Rectal smooth muscle tissue (tissue), 1 donor: ENCODE results near the gene CGREF1.
A peak's percentile ranks its signal among the peaks of the same experiment; 100 is the strongest.

Experiments used
- H3K27ac ChIP-seq: one replicate; pipeline ENCODE4 v1.7.0; 2013; ENCODE audit warnings: low read depth, low read length, inconsistent platforms
- H3K27me3 ChIP-seq: one replicate; pipeline ENCODE4 v1.7.0; 2013; ENCODE audit warnings: low read length; ENCODE audit not compliant: control insufficient read depth, insufficient read depth
- H3K36me3 ChIP-seq: one replicate; pipeline ENCODE4 v1.7.0; 2013; ENCODE audit warnings: low read length; ENCODE audit not compliant: control insufficient read depth, insufficient read depth
- H3K4me1 ChIP-seq: one replicate; pipeline ENCODE4 v1.7.0; 2013; ENCODE audit warnings: low read length; ENCODE audit not compliant: control insufficient read depth, insufficient read depth
- H3K4me3 ChIP-seq: one replicate; pipeline ENCODE4 v1.7.0; 2013; ENCODE audit warnings: low read length
- H3K9ac ChIP-seq: one replicate; pipeline ENCODE4 v1.7.0; 2013; ENCODE audit warnings: low read length

Gene CGREF1

DNA sequence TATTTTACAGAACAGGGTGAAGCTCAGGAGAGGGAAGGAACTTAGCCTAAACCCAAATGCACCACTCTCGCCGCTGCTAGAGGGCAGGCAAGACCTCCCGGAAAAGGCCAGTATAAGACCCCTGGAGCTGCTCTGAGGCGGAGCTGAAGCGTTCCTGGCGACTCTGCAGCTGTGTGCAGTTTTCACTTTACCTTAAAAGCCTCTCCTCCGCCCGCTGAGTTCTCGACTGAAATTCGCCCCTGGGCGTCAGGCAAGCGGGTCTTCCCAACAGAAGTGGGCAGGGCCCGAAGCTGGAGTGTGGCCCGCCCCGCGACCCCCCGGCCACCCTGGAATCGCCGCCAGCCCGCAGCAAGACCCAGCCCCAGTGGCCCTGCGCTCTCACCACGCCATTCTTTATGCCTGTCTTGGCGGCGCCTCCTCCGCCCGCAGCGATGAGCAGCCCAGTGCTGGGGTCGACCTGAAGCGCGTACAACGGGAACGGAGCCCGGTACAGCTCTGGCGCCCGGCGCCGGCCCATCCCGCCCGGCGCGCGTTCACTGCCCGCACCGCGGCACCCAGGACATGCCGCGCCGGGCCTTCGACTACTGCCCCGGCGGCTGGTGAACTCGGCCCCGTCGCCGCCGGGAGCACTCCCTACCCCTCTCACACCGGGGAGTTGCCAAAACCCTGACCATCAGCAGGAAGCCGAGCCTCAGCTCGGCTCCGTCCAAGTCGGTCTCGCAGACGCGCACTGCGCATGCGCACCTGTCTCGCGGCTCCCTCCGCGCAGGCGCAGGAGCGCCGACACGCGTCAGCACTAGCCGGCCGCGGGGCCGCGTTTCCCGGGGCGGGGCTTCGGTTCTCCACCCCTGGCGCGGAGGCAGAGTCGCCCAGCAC is 15.2 kb upstream of the CGREF1 start, which contains the start of gene PREB:
PREB (minus strand) TSS at position 732 of the 876 bp plus-strand sequence; CDS start at position 517, 215 bp downstream.
- no peaks in the 10 kb centered on the region for H3K27me3 ChIP-seq
- peak within 1 kb of the TSS; percentile 91 for H3K4me3 ChIP-seq
- peak within 1 kb of the TSS; percentile 83 for H3K9ac ChIP-seq
- peak within 1 kb of the TSS; percentile 87 for H3K27ac ChIP-seq
- peaks cover 23% of the 10 kb centered on the region for H3K36me3 ChIP-seq
- peaks cover 7% of the 10 kb centered on the region for H3K4me1 ChIP-seq

DNA sequence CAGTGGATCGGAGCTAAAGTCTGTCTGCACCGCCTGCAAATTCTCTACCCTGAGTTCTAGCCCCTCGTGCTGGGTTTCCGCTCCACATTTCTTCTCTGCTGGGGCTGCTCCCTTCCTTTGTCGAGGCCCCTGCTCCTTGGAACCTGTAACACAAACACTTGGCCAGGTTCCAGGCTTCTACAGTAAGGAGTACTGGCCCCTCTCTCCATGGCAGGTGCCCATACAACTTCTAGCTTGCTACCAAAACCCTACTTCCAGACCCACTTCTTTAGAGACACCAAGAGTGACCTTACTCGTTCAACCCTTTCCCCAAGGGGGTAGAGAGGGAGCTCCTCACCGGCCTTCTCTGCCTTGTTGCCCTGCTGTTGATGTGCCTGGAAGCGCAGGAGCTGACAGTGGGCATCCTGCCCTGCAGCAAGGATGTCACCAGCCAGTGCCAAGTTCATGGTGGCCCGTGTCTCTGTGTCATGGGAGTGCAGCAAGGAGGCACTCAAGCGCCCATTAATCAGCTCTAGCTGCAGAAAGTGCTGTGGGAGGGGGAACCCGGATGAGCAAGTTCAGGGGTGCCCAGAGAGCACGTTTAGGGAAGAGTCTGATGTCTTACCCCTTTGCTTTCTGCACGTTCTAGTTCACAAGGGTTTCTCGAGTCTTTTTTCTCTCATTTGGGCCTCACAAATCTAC is 14.4 kb upstream of the CGREF1 start:
- peaks cover 23% of the 10 kb centered on the region for H3K36me3 ChIP-seq
- peak overlapping the region; percentile 91 for H3K4me3 ChIP-seq
- H3K27me3 ChIP-seq = no peaks in the 10 kb centered on the region
- no peak overlapping the region for H3K9ac ChIP-seq
- H3K27ac ChIP-seq = no peak overlapping the region
- peaks cover 7% of the 10 kb centered on the region for H3K4me1 ChIP-seq

DNA sequence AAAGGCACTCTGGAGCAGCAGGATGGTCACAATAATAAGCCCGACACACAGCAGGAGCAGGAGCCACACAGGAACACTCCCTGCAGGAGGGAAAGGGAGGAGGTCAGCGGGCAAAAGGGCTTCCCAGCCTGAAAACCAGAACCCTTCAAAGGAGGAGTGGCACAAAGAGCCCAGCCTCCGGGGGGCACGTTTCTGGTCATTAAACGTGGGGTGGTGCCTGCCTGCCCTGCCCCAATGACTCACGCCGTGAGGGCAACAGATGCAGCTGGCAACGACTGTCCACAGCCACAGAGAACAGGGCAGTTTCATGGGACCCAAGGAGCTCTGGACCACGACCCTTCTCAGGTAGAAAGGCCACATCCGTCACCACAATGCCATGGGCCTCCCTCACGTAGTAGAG is 12.5 kb upstream of the CGREF1 start:
- no peaks in the 10 kb centered on the region for H3K27me3 ChIP-seq
- H3K27ac ChIP-seq = no peak overlapping the region
- no peak overlapping the region for H3K9ac ChIP-seq
- peaks cover 7% of the 10 kb centered on the region for H3K4me1 ChIP-seq
- H3K4me3 ChIP-seq = no peak overlapping the region
- peaks cover 23% of the 10 kb centered on the region for H3K36me3 ChIP-seq

DNA sequence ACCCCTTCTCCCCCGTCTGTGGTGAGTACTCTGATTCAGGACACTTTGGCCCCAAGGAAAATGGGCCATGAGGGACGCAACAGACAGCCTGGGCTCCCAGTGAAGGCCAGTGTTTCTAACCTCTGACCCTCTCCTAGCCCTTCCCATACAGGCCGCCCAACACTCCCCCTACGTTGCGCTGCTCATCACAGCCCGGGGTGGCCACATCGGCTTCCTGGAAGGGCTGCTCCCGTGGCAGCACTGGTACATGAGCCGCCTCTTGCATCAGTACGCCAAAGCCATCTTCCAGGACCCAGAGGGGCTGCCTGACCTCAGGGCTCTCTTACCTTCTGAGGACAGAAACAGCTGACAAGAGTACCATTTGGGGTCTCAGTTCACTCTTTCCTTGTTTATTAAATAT is 11.5 kb upstream of the CGREF1 start:
- no peak overlapping the region for H3K9ac ChIP-seq
- no peak overlapping the region for H3K27ac ChIP-seq
- H3K4me1 ChIP-seq = peaks cover 7% of the 10 kb centered on the region
- H3K27me3 ChIP-seq = no peaks in the 10 kb centered on the region
- no peak overlapping the region for H3K4me3 ChIP-seq
- H3K36me3 ChIP-seq = peaks cover 23% of the 10 kb centered on the region

DNA sequence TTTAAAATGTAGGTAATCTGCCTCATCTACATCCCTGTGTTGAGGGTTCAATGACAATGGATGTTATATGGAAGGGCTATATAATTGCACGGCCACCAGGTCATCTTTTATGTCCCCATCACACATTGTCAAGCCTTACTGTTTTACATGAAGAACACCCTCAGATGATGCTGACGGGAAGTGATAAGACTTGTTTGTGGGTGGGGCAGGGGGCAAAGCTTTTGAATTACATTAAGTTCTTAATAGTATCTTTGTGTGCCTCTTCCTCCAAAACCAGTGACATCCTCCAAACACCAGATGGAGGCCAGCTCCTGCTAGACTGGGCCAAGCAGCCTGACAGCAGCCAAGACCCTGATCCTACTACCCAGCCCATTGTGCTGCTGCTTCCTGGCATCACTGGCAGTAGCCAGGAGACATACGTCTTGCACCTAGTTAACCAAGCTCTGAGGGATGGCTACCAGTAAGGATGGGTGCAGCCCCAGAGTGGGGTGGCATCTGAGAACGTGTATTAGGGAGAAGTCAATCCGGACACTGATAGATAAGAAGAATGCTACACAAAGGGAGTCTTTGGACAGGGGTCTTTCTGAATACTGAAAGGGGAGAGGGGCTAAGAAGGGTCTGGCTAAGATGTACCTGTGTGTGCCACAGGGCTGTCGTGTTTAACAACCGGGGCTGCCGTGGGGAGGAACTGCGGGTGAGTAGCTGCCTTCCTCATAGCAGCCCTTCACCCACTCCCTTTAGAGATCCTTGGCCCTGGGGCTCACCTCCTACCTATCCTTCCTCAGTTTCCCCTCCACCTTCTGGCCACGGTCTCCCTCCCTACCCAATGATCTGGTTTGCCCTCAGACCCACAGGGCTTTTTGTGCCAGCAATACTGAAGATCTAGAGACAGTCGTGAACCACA is 10.0 kb upstream of the CGREF1 start:
- H3K27me3 ChIP-seq = no peaks in the 10 kb centered on the region
- H3K36me3 ChIP-seq = peaks cover 23% of the 10 kb centered on the region
- no peak overlapping the region for H3K27ac ChIP-seq
- H3K4me1 ChIP-seq = peaks cover 7% of the 10 kb centered on the region
- H3K4me3 ChIP-seq = no peak overlapping the region
- no peak overlapping the region for H3K9ac ChIP-seq

GRCh38 chr2:27127883-27128667 is 9.1 kb upstream of the CGREF1 start:
- peaks cover 23% of the 10 kb centered on the region for H3K36me3 ChIP-seq
- H3K4me3 ChIP-seq = no peak overlapping the region
- H3K27me3 ChIP-seq = no peaks in the 10 kb centered on the region
- H3K4me1 ChIP-seq = peaks cover under 1% of the 10 kb centered on the region
- H3K27ac ChIP-seq = no peak overlapping the region
- no peak overlapping the region for H3K9ac ChIP-seq

DNA sequence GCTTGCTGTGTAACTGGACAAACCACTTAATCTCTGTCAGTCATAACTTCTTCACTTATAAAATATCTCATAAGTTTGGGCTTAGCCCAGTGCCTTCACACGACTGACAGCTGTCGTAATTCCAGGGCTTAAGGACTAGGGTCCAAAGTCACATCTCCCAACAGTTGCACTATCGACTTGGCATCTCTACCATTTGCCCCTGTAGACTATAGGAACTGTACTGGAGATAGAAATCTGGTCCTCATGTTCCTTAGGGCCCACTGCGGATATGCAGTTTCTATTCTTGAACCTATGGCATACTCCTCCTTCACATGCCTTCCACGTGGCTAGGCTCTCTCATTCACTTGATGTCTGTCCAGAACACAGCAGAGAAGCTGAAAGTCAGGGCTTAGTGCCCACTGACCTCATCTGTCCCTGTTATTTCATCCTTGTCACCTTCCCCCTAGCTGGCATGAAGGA is 7.4 kb upstream of the CGREF1 start:
- no peak overlapping the region for H3K27ac ChIP-seq

DNA sequence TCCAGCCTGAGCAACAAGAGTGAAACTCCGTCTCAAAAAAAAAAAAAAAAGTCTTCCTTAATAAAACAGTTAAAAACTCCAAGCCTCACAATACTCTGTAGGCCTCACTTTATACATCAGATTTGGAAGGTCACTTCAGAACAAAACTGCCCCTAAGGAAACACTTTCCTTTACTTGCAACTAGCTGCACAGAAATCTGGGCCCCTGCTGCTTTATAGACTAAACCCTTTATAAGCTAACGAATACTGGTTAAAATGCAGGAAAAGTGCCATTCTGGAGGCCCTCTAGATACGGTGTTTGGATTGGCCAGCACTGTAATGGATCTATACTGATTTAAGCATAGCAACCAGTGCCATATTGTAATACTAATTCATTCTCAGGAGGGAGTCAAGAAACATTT is 6.2 kb upstream of the CGREF1 start:
- Histone ChIP-seq H3K27ac (no peak overlapping the region), H3K4me1 (no peaks in the 10 kb centered on the region), H3K36me3 (peaks cover 6% of the 10 kb centered on the region), H3K9ac (no peak overlapping the region), H3K4me3 (no peak overlapping the region), H3K27me3 (no peaks in the 10 kb centered on the region)

More for the DNA sequence above, 7.4 kb upstream of the CGREF1 start:
- no peak overlapping the region for H3K9ac ChIP-seq
- H3K27me3 ChIP-seq = no peaks in the 10 kb centered on the region
- H3K36me3 ChIP-seq = peaks cover 14% of the 10 kb centered on the region
- H3K4me3 ChIP-seq = no peak overlapping the region
- H3K4me1 ChIP-seq = no peaks in the 10 kb centered on the region

GRCh38 chr2:27123302-27124150 is 4.6 kb upstream of the CGREF1 start, which contains the start of gene ABHD1:
TSS of gene ABHD1 (plus strand) at chr2:27123815. CDS start at chr2:27123949, 134 bp downstream.
- no peak within 1 kb of the TSS for H3K27ac ChIP-seq

DNA sequence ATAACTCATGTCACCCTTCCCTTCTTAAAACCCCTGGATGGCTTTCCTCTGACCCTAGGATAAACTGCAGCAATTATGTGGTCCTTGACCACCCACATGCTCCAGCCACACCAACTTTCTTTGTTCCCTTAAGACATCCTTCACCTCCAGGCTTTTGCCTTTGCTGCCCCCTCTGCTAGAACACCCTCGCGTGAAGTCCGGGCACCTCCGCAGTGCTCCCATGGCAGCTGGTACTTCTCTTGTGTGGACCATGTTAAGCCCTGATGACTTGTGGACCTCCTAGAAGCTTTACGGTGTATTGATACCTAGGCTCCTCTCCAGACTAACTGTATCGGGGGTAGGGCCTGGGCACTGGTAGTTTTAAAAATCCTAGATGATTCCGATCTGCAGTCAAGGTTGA is 3.9 kb upstream of the CGREF1 start:
- Histone ChIP-seq H3K36me3 (no peaks in the 10 kb centered on the region), H3K27ac (no peak overlapping the region), H3K4me3 (peak overlapping the region; percentile 74), H3K9ac (no peak overlapping the region), H3K27me3 (peaks cover 7% of the 10 kb centered on the region), H3K4me1 (no peaks in the 10 kb centered on the region)

More at GRCh38 chr2:27123302-27124150, 4.6 kb upstream of the CGREF1 start, which contains the start of gene ABHD1:
- Histone ChIP-seq H3K36me3 (no peaks in the 10 kb centered on the region), H3K9ac (peak within 1 kb of the TSS; percentile 5), H3K27me3 (peaks cover 3% of the 10 kb centered on the region), H3K4me3 (peak within 1 kb of the TSS; percentile 74), H3K4me1 (no peaks in the 10 kb centered on the region)

- no peaks in the 10 kb centered on the region for H3K4me1 ChIP-seq
- H3K4me3 ChIP-seq = no peak overlapping the region
- H3K27ac ChIP-seq = no peak overlapping the region
- H3K27me3 ChIP-seq = peaks cover 7% of the 10 kb centered on the region
- H3K36me3 ChIP-seq = no peaks in the 10 kb centered on the region
- no peak overlapping the region for H3K9ac ChIP-seq
Measured at GRCh38 chr2:27121906-27122305, 3.0 kb upstream of the CGREF1 start.
